Tibial nerve (tissue), 3 donors: ENCODE measurements around the gene ITGB3BP.

Experiments
- CTCF ChIP-seq, 5 experiments: fragments of 200-600 bp in 3 of 5; fragments of 450-650 bp in 2 of 5; sonication (generic) in 3 of 5; IDR thresholded peaks; one replicate each; pipeline ENCODE4 v1.5.1; 2016 to 2019; ENCODE audit warnings: antibody characterized with exemption in 5 of 5, mild to moderate bottlenecking in 3 of 5, moderate library complexity in 2 of 5
- POLR2A ChIP-seq, 2 donors: fragments of 450-650 bp; IDR thresholded peaks; one replicate each; pipeline ENCODE4 v1.6.1; 2017; ENCODE audit warnings: antibody characterized with exemption in 2 of 2, mild to moderate bottlenecking in 2 of 2, moderate library complexity in 2 of 2

- TF ChIP-seq POLR2A (IDR thresholded peaks at IDR 0.05) (no peak), CTCF (IDR thresholded peaks at IDR 0.05) (no peak)
Observed at GRCh38 chr1:63414691-63415365, 108.2 kb downstream of the ITGB3BP start.
